GM23338 (cell line): ENCODE results near the gene OR7G3. TPM values are rescaled to one million over a fixed set of nuclear protein-coding genes. Genes with fewer than 3 reads are reported as not detected.

Experiments
- ATAC-seq: fragments of 200-7000 bp; cut with Tn5 transposase; 3 replicates; pipeline ENCODE4 v1.9.1; 2020
- DNase-seq: peaks from one replicate; pipeline ENCODE4 v3.0.0-alpha.2; 2015; ENCODE audit warnings: low spot score
- H2AFZ ChIP-seq: fragments of 200-600 bp; sonication (generic); 2 replicates; pipeline ENCODE4 v1.8.0; 2016; ENCODE audit warnings: antibody characterized with exemption, mild to moderate bottlenecking, moderate library complexity
- H3F3A ChIP-seq: fragments of 200-600 bp; sonication (generic); replicated peaks from 2 replicates; pipeline ENCODE4 v1.8.0; 2017; ENCODE audit warnings: antibody characterized with exemption, mixed run types, low read depth
- H3K27ac ChIP-seq: fragments of 200-600 bp; sonication (generic); 2 replicates; pipeline ENCODE4 v1.6.1; 2016; ENCODE audit warnings: low read depth
- H3K27me3 ChIP-seq: fragments of 200-600 bp; sonication (generic); 2 replicates; pipeline ENCODE4 v1.8.0; 2016; ENCODE audit warnings: mild to moderate bottlenecking, mixed run types, moderate library complexity; ENCODE audit not compliant: insufficient read depth
- H3K36me3 ChIP-seq: fragments of 200-600 bp; sonication (generic); 2 replicates; pipeline ENCODE4 v1.8.0; 2016; ENCODE audit warnings: mild to moderate bottlenecking; ENCODE audit not compliant: insufficient read depth
- H3K4me1 ChIP-seq: fragments of 200-600 bp; sonication (generic); 2 replicates; pipeline ENCODE4 v1.8.0; 2016; ENCODE audit warnings: mild to moderate bottlenecking, moderate library complexity; ENCODE audit not compliant: insufficient read depth
- H3K4me2 ChIP-seq: fragments of 200-600 bp; sonication (generic); 2 replicates; pipeline ENCODE4 v1.7.1; 2017; ENCODE audit warnings: mixed run types
- H3K4me3 ChIP-seq: fragments of 200-600 bp; sonication (generic); 2 replicates; pipeline ENCODE4 v1.6.1; 2016; ENCODE audit warnings: mixed run types
- H3K79me2 ChIP-seq: fragments of 200-600 bp; sonication (generic); replicated peaks from 2 replicates; pipeline ENCODE4 v1.8.0; 2017; ENCODE audit warnings: mild to moderate bottlenecking; ENCODE audit not compliant: insufficient read depth
- H3K9me2 ChIP-seq: fragments of 200-600 bp; sonication (generic); 2 replicates; pipeline ENCODE4 v1.8.0; 2017; ENCODE audit not compliant: insufficient read depth
- H4K20me1 ChIP-seq: fragments of 200-600 bp; sonication (generic); replicated peaks from 2 replicates; pipeline ENCODE4 v1.8.0; 2017; ENCODE audit warnings: mild to moderate bottlenecking; ENCODE audit not compliant: insufficient read depth
- H3K27ac Mint-ChIP-seq: 2 replicates; pipeline ENCODE4 v1.8.0; 2020; ENCODE audit warnings: inconsistent platforms, mild to moderate bottlenecking, moderate library complexity, mixed read lengths
- H3K27me3 Mint-ChIP-seq: 3 replicates; pipeline ENCODE4 v1.8.0; 2022; ENCODE audit warnings: low read depth, mild to moderate bottlenecking, moderate library complexity, mixed read lengths, inconsistent platforms; ENCODE audit not compliant: insufficient read depth, poor library complexity
- H3K36me3 Mint-ChIP-seq: 3 replicates; pipeline ENCODE4 v1.8.0; 2021; ENCODE audit warnings: low read depth, mild to moderate bottlenecking, inconsistent platforms, moderate library complexity, mixed read lengths
- H3K4me1 Mint-ChIP-seq: 3 replicates; pipeline ENCODE4 v1.8.0; 2020; ENCODE audit warnings: mild to moderate bottlenecking, inconsistent platforms, mixed read lengths
- H3K4me3 Mint-ChIP-seq: 3 replicates; pipeline ENCODE4 v1.8.0; 2021; ENCODE audit warnings: moderate library complexity, mild to moderate bottlenecking, inconsistent platforms, mixed read lengths
- H3K9me3 Mint-ChIP-seq: 3 replicates; pipeline ENCODE4 v1.8.0; 2020; ENCODE audit warnings: moderate library complexity, mild to moderate bottlenecking, inconsistent platforms, mixed read lengths
- CREB1 ChIP-seq: fragments of 250-450 bp; sonication (Bioruptor Pico); IDR thresholded peaks from 2 replicates; pipeline ENCODE4 v1.5.0; 2020; ENCODE audit warnings: low read depth, mild to moderate bottlenecking, moderate library complexity
- JUNB ChIP-seq: IDR thresholded peaks from one replicate; pipeline ENCODE4 v1.6.1; 2016; ENCODE audit warnings: antibody characterized with exemption; ENCODE audit not compliant: unreplicated experiment
- NANOG ChIP-seq: IDR thresholded peaks from 2 replicates; pipeline ENCODE4 v1.6.1; 2016; ENCODE audit warnings: antibody characterized with exemption, borderline replicate concordance
- POLR2AphosphoS5 ChIP-seq: IDR thresholded peaks from 2 replicates; pipeline ENCODE4 v1.6.1; 2016; ENCODE audit warnings: antibody characterized with exemption, low read depth
- polyA plus RNA-seq: library from polyadenylated mRNA; unstranded; fragments of >200 nt; fragmentation: Nextera tagmentation; extraction: Ambion mirVana; gene quantifications from 2 replicates; pipeline ENCODE4 v1.2.1, GENCODE V29; 2016
- total RNA-seq: library from RNA; depleted of rRNA; stranded (reverse); fragments of >200 nt; shearing (Covaris generic); gene quantifications from 2 replicates; pipeline ENCODE4 v1.2.3, GENCODE V29; 2014
- TF ChIP-seq, protein P1 (sequence below): IDR thresholded peaks from 2 replicates; pipeline ENCODE4 v1.6.1; 2016; ENCODE audit warnings: antibody characterized with exemption
- TF ChIP-seq, protein P2 (sequence below), 2 experiments: fragments of 200-600 bp in 1 of 2; sonication (generic) in 1 of 2; conservative IDR thresholded peaks; 2 replicates each; pipeline versions ENCODE4 v1.5.1 to v1.6.1; 2016 to 2017; ENCODE audit warnings: antibody characterized with exemption in 2 of 2, low read depth in 2 of 2, mild to moderate bottlenecking in 2 of 2, moderate library complexity in 1 of 2
- TF ChIP-seq, protein P3 (sequence below): fragments of 250-450 bp; sonication (Bioruptor Pico); IDR thresholded peaks from 2 replicates; pipeline ENCODE4 v1.5.0; 2020; ENCODE audit warnings: mild to moderate bottlenecking, moderate library complexity
- TF ChIP-seq, protein P4 (sequence below): IDR thresholded peaks from one replicate; pipeline ENCODE4 v1.6.1; 2018; ENCODE audit warnings: antibody characterized with exemption; ENCODE audit not compliant: unreplicated experiment

OR7G3 gene
- total and polyA plus RNA-seq, 2 experiments from 2014 or later, result not detected

DNA sequence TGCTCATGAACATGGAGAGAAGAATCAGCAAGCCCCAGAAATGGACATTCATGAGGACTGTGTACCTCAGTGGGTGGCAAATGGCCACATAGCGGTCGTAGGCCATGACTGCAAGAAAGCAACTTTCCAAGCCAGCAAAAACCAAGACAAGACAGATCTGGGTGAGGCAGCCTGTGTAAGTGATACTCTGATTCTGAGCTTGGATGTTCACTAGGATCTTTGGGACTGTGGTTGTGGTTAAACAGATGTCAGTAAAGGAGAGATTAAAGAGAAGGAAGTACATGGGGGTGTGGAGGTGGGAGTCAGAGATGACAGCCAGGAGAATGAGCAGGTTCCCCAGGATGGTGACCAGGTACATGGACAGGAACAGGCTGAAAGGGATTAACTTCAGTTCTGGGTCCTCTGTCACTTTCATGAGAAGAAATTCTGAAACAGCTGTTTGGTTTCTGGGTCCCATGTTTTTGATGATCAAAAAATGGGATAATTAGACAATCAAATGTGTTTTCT lies 11.4 kb downstream of the OR7G3 start, which contains the start of gene OR7G1:
OR7G1 (minus strand) TSS at position 457 of the 507 bp plus-strand sequence; CDS start at position 457, 0 bp downstream.
- DNase-seq (no peak), ATAC-seq (no peak)
- H3K36me3 ChIP-seq, result no peaks in the 10 kb centered on the region
- H3K36me3 Mint-ChIP-seq, result peaks cover 24% of the 10 kb centered on the region
- H3K4me1 Mint-ChIP-seq, result no peaks in the 10 kb centered on the region
- H2AFZ ChIP-seq, result no peak within 1 kb of the TSS
- H3K4me2 ChIP-seq, result no peak within 1 kb of the TSS
- H3K27ac Mint-ChIP-seq, result no peak within 1 kb of the TSS
- no peaks in the 10 kb centered on the region for H3K27me3 ChIP-seq
- H3F3A ChIP-seq, result no peaks in the 10 kb centered on the region
- H3K4me3 Mint-ChIP-seq, result no peak within 1 kb of the TSS
- peaks cover 5% of the 10 kb centered on the region for H3K27me3 Mint-ChIP-seq
- peaks cover 95% of the 10 kb centered on the region for H3K9me3 Mint-ChIP-seq
- TF ChIP-seq POLR2AphosphoS5 (no peak), CREB1 (CRISPR knock-in tag) (no peak), NANOG (no peak), JUNB (no peak)
- TF ChIP-seq, protein P1, sequence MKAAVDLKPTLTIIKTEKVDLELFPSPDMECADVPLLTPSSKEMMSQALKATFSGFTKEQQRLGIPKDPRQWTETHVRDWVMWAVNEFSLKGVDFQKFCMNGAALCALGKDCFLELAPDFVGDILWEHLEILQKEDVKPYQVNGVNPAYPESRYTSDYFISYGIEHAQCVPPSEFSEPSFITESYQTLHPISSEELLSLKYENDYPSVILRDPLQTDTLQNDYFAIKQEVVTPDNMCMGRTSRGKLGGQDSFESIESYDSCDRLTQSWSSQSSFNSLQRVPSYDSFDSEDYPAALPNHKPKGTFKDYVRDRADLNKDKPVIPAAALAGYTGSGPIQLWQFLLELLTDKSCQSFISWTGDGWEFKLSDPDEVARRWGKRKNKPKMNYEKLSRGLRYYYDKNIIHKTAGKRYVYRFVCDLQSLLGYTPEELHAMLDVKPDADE, result no peak
- TF ChIP-seq, protein P2, sequence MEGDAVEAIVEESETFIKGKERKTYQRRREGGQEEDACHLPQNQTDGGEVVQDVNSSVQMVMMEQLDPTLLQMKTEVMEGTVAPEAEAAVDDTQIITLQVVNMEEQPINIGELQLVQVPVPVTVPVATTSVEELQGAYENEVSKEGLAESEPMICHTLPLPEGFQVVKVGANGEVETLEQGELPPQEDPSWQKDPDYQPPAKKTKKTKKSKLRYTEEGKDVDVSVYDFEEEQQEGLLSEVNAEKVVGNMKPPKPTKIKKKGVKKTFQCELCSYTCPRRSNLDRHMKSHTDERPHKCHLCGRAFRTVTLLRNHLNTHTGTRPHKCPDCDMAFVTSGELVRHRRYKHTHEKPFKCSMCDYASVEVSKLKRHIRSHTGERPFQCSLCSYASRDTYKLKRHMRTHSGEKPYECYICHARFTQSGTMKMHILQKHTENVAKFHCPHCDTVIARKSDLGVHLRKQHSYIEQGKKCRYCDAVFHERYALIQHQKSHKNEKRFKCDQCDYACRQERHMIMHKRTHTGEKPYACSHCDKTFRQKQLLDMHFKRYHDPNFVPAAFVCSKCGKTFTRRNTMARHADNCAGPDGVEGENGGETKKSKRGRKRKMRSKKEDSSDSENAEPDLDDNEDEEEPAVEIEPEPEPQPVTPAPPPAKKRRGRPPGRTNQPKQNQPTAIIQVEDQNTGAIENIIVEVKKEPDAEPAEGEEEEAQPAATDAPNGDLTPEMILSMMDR (conservative IDR thresholded peaks at IDR 0.05; ENCODE audit: low read depth in 2 of 2), result no peak
- TF ChIP-seq, protein P3, sequence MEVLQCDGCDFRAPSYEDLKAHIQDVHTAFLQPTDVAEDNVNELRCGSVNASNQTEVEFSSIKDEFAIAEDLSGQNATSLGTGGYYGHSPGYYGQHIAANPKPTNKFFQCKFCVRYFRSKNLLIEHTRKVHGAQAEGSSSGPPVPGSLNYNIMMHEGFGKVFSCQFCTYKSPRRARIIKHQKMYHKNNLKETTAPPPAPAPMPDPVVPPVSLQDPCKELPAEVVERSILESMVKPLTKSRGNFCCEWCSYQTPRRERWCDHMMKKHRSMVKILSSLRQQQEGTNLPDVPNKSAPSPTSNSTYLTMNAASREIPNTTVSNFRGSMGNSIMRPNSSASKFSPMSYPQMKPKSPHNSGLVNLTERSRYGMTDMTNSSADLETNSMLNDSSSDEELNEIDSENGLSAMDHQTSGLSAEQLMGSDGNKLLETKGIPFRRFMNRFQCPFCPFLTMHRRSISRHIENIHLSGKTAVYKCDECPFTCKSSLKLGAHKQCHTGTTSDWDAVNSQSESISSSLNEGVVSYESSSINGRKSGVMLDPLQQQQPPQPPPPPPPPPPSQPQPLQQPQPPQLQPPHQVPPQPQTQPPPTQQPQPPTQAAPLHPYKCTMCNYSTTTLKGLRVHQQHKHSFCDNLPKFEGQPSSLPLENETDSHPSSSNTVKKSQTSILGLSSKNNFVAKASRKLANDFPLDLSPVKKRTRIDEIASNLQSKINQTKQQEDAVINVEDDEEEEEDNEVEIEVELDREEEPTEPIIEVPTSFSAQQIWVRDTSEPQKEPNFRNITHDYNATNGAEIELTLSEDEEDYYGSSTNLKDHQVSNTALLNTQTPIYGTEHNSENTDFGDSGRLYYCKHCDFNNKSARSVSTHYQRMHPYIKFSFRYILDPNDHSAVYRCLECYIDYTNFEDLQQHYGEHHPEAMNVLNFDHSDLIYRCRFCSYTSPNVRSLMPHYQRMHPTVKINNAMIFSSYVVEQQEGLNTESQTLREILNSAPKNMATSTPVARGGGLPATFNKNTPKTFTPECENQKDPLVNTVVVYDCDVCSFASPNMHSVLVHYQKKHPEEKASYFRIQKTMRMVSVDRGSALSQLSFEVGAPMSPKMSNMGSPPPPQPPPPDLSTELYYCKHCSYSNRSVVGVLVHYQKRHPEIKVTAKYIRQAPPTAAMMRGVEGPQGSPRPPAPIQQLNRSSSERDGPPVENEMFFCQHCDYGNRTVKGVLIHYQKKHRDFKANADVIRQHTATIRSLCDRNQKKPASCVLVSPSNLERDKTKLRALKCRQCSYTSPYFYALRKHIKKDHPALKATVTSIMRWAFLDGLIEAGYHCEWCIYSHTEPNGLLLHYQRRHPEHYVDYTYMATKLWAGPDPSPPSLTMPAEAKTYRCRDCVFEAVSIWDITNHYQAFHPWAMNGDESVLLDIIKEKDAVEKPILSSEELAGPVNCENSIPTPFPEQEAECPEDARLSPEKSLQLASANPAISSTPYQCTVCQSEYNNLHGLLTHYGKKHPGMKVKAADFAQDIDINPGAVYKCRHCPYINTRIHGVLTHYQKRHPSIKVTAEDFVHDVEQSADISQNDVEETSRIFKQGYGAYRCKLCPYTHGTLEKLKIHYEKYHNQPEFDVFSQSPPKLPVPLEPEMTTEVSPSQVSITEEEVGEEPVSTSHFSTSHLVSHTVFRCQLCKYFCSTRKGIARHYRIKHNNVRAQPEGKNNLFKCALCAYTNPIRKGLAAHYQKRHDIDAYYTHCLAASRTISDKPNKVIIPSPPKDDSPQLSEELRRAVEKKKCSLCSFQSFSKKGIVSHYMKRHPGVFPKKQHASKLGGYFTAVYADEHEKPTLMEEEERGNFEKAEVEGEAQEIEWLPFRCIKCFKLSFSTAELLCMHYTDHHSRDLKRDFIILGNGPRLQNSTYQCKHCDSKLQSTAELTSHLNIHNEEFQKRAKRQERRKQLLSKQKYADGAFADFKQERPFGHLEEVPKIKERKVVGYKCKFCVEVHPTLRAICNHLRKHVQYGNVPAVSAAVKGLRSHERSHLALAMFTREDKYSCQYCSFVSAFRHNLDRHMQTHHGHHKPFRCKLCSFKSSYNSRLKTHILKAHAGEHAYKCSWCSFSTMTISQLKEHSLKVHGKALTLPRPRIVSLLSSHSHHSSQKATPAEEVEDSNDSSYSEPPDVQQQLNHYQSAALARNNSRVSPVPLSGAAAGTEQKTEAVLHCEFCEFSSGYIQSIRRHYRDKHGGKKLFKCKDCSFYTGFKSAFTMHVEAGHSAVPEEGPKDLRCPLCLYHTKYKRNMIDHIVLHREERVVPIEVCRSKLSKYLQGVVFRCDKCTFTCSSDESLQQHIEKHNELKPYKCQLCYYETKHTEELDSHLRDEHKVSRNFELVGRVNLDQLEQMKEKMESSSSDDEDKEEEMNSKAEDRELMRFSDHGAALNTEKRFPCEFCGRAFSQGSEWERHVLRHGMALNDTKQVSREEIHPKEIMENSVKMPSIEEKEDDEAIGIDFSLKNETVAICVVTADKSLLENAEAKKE, result no peak
- TF ChIP-seq, protein P4, sequence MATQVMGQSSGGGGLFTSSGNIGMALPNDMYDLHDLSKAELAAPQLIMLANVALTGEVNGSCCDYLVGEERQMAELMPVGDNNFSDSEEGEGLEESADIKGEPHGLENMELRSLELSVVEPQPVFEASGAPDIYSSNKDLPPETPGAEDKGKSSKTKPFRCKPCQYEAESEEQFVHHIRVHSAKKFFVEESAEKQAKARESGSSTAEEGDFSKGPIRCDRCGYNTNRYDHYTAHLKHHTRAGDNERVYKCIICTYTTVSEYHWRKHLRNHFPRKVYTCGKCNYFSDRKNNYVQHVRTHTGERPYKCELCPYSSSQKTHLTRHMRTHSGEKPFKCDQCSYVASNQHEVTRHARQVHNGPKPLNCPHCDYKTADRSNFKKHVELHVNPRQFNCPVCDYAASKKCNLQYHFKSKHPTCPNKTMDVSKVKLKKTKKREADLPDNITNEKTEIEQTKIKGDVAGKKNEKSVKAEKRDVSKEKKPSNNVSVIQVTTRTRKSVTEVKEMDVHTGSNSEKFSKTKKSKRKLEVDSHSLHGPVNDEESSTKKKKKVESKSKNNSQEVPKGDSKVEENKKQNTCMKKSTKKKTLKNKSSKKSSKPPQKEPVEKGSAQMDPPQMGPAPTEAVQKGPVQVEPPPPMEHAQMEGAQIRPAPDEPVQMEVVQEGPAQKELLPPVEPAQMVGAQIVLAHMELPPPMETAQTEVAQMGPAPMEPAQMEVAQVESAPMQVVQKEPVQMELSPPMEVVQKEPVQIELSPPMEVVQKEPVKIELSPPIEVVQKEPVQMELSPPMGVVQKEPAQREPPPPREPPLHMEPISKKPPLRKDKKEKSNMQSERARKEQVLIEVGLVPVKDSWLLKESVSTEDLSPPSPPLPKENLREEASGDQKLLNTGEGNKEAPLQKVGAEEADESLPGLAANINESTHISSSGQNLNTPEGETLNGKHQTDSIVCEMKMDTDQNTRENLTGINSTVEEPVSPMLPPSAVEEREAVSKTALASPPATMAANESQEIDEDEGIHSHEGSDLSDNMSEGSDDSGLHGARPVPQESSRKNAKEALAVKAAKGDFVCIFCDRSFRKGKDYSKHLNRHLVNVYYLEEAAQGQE, result no peak
- no peaks in the 10 kb centered on the region for H3K79me2 ChIP-seq
- no peak within 1 kb of the TSS for H3K4me3 ChIP-seq
- no peaks in the 10 kb centered on the region for H4K20me1 ChIP-seq
- no peaks in the 10 kb centered on the region for H3K9me2 ChIP-seq
- no peaks in the 10 kb centered on the region for H3K4me1 ChIP-seq
- no peak within 1 kb of the TSS for H3K27ac ChIP-seq
